ENCODE data around the gene KLHL11. TPM values are rescaled to one million over a fixed set of nuclear protein-coding genes. Genes with fewer than 3 reads are reported as not detected.

The KLHL11 gene
- total RNA-seq, 1 experiment from 2014 or later = 16.8 TPM

DNA sequence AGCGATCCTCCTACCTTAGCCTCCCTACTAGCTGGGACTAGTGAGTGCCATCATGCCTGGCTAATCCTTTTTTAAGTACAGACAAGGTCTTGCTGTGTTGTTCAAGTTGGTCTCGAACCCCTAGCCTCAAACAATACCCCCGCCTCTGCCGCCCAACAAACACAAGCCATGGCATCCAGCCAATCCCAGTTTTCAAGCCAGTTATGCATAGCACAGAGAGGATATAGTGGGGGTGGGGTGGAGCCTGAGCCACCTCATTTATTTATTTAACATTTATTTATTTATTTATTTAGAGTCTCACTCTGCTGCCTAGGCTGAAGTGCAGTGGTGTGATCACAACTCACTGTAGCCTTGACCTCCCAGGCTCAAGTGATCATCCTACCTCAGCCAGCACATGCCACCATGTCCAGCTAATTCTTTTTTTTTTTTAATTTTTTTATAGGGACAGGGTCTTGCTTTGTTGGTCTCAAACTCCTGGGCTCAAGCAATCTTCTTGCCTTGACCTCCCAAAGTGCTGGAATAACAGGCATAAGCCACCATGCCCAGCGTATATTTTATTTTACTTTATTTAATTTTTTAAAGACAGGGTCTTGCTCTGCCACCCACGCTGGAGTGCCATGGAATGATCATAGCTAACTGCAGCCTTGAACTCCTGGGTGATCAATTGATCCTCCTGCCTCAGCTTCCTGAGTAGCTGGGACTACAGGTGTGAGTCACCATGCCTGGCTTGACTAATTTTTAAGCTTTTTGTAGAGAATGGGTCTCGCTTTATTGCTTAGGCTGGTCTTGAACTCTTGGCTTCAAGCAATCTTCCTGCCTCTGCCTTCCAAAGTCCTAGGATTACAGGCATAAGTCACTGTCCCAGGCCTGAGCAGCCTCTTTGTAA is 26.2 kb upstream of the KLHL11 start:
- Histone ChIP-seq H3K23me2 (ENCODE audit: insufficient read length, low read depth, low read length, poor library complexity, severe bottlenecking) (no peaks in the 10 kb centered on the region), H4K91ac (ENCODE audit: insufficient read length, low read depth, low read length) (no peak overlapping the region), H3K9me3 (ENCODE audit: control insufficient read depth, low read depth, low read length) (no peaks in the 10 kb centered on the region), H4K5ac (ENCODE audit: insufficient read length, low read depth, low read length) (no peak overlapping the region), H3K79me2 (ENCODE audit: insufficient read depth, low read length) (no peaks in the 10 kb centered on the region), H2BK120ac (ENCODE audit: low read depth, low read length, poor library complexity, severe bottlenecking) (no peak overlapping the region), H2BK5ac (ENCODE audit: insufficient read length, low read length) (no peak overlapping the region), H4K20me1 (ENCODE audit: control insufficient read depth, insufficient read depth, insufficient read length) (no peaks in the 10 kb centered on the region), H2BK15ac (ENCODE audit: low read depth, low read length) (no peak overlapping the region), H2AK5ac (ENCODE audit: insufficient read length, low read length) (no peak overlapping the region), H3K27ac (ENCODE audit: insufficient read length, low read depth, low read length) (no peak overlapping the region), H3K4me1 (ENCODE audit: insufficient read depth, low read length) (no peaks in the 10 kb centered on the region), H3K79me1 (ENCODE audit: insufficient read depth, low read depth, low read length, poor library complexity, severe bottlenecking) (no peaks in the 10 kb centered on the region), H3T11ph (ENCODE audit: low read length) (no peak overlapping the region), H3K9ac (ENCODE audit: extremely low read depth, insufficient read length, low read length) (no peak overlapping the region), H2BK12ac (ENCODE audit: insufficient read length, low read depth, low read length) (no peak overlapping the region), H4K8ac (replicated peaks; ENCODE audit: insufficient read length, low read depth, low read length) (no peak overlapping the region), H3K4ac (ENCODE audit: low read depth, low read length) (no peak overlapping the region), H2BK20ac (ENCODE audit: low read depth, low read length, poor library complexity, severe bottlenecking) (no peak overlapping the region), H3K23ac (ENCODE audit: insufficient read length, low read depth, low read length) (no peak overlapping the region), H3K27me3 (ENCODE audit: insufficient read depth, low read length) (no peaks in the 10 kb centered on the region), H2AFZ (ENCODE audit: low read length) (no peak overlapping the region), H3K56ac (ENCODE audit: insufficient read length, low read depth, low read length) (no peak overlapping the region), H3K18ac (ENCODE audit: insufficient read length, low read depth, low read length) (no peak overlapping the region), H3K4me2 (ENCODE audit: insufficient read depth, insufficient read length, low read length) (no peak overlapping the region), H3K14ac (ENCODE audit: insufficient read depth, low read length) (no peak overlapping the region)
- Mint-ChIP-seq H3K36me3 (ENCODE audit: insufficient read depth in 1 of 3, low read depth in 3 of 3) (peaks cover 60 to 85% (median 76%) of the 10 kb centered on the region in 3 experiments; a peak in 6 of 7 replicates), H3K27me3 (ENCODE audit: low read depth) (no peaks in the 10 kb centered on the region; the same call in 1 of the 2 replicates), H3K9me3 (no peaks in the 10 kb centered on the region), H3K27ac (peak overlapping the region in 1 of 3 experiments; percentile 65; a peak in 2 of 7 replicates), H3K4me3 (no peak overlapping the region), H3K4me1 (no peaks in the 10 kb centered on the region)
- no peak for DNase-seq
- WGBS (ENCODE audit: extremely low coverage, insufficient read length, low lambda C conversion rate) = no CpG with 5 or more reads among the region's 7 CpGs
- no peak for TF ChIP-seq CTCF (conservative IDR thresholded peaks at IDR 0.05)
